ENCODE data around the gene BNC1.

The BNC1 gene

GRCh38 chr15:83284559-83285283 lies at the start of gene BNC1:
Gene BNC1, minus strand, starts transcription at chr15:83284664. Its CDS starts 36 bp downstream, at chr15:83284628.
- DNase-seq = no peak

GRCh38 chr15:83327041-83327440 lies 42.6 kb upstream of the BNC1 start:
- no peak for DNase-seq

GRCh38 chr15:83324799-83325198 lies 40.3 kb upstream of the BNC1 start:
- no peak for DNase-seq

GRCh38 chr15:83323296-83323711 lies 38.8 kb upstream of the BNC1 start:
- no peak for DNase-seq

- no peak for DNase-seq
These were observed 38.2 kb upstream of the BNC1 start for GRCh38 chr15:83322691-83323090.

- DNase-seq = no peak
These were observed 37.6 kb upstream of the BNC1 start for GRCh38 chr15:83322061-83322460.

GRCh38 chr15:83320844-83321243 lies 36.4 kb upstream of the BNC1 start:
- no peak for DNase-seq

- no peak for DNase-seq
These were observed 35.9 kb upstream of the BNC1 start for GRCh38 chr15:83320404-83320803.

- no peak for DNase-seq
These were observed 35.3 kb upstream of the BNC1 start for GRCh38 chr15:83319771-83320170.

GRCh38 chr15:83318861-83319415 lies 34.5 kb upstream of the BNC1 start:
- no peak for DNase-seq

GRCh38 chr15:83318036-83318435 lies 33.6 kb upstream of the BNC1 start:
- DNase-seq = no peak

- no peak for DNase-seq
These were observed 27.6 kb upstream of the BNC1 start for GRCh38 chr15:83312071-83312470.

- DNase-seq = no peak
These were observed 26.3 kb upstream of the BNC1 start for GRCh38 chr15:83310521-83311456.

- DNase-seq = no peak
These were observed 24.2 kb upstream of the BNC1 start for GRCh38 chr15:83308671-83309070.

GRCh38 chr15:83306561-83306960 lies 22.1 kb upstream of the BNC1 start:
- no peak for DNase-seq

- no peak for DNase-seq
These were observed 21.3 kb upstream of the BNC1 start for GRCh38 chr15:83305704-83306291.

- no peak for DNase-seq
These were observed 20.6 kb upstream of the BNC1 start for GRCh38 chr15:83304861-83305703.

- DNase-seq = no peak
These were observed 19.1 kb upstream of the BNC1 start for GRCh38 chr15:83303535-83303934.

- DNase-seq = no peak
These were observed 16.4 kb upstream of the BNC1 start for GRCh38 chr15:83300826-83301225.

GRCh38 chr15:83299462-83299861 lies 15.0 kb upstream of the BNC1 start:
- DNase-seq = no peak

GRCh38 chr15:83295417-83295816 lies 11.0 kb upstream of the BNC1 start:
- no peak for DNase-seq

GRCh38 chr15:83293201-83293600 lies 8.7 kb upstream of the BNC1 start:
- DNase-seq = no peak

Data from COR-L47 (cell line).